ENCODE data around the gene IFT74.

The IFT74 gene

DNA sequence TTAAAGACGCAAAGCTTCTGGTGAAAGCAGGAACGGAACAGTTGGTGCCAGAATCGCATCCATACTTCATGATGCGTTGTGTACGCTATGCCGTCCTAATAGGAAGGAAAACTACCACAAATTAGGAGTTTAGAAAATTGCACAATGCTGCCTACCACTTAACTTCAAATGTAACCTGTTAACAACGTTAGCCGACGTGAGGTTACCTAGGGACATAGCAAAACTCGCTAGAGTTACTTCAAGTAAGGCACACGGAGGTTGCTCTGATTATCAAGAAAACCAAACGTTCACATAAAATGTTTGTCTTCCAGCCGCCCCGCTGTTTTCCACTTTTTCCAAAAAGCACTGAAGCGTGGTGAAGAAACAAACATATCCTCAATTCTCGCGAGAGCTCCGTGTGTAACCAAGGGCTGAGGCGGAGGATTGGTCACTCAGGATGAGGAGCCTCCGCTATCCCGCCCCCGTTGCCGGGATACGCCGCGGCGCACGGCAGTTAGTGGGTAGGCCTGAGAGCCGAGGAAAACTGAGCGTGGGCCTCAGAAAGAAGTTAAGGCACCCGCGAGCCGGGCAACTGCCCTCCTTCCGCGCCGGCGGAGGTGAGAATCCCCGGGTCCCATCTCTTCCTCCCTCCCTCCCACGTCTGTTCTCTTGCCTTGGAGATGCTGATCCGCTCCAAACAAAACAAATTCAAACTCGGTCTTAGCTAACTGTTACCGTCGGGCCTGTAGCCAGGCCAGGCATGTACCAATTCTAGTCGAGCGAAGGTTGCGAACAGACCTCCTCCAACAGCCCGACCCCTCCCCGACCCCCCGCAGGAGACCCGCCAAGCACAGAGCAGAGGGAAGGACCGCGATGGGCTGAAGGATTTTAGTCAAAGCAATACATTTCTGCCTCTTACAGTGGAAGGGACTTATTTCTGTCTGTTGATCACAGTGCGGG, at the start of gene IFT74:
TSS of gene IFT74 (plus strand) at position 492 of the 939 bp plus-strand sequence. CDS start 5,556 bp downstream, outside the sequence.
- DNase-seq (ENCODE audit: low spot score): peak; percentile 93

DNA sequence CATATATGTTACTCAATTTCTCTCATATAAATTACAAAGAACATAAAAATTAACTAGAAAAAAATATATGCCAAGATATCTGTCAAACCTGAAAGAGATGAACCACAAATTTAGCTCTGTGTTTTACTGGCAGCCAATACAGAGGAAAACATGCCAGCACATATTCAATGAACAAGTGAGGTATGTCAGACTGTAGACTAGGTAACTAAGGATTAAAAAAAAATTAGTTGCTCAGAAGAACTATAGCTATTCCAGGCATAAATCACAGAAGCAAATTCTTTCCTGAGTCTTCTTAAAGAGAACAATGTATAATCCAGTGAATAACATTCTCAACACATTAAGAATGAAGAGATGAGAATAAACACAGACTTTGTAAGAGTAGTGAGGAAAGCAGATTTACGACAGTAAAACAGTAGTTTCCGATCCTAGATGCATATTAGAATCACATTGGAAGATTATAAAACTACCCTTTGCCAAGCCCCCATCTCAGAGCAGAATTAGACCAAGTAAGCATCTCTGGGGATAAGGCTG, 43.0 kb upstream of the IFT74 start:
- no peak for DNase-seq (ENCODE audit: low spot score)

DNA sequence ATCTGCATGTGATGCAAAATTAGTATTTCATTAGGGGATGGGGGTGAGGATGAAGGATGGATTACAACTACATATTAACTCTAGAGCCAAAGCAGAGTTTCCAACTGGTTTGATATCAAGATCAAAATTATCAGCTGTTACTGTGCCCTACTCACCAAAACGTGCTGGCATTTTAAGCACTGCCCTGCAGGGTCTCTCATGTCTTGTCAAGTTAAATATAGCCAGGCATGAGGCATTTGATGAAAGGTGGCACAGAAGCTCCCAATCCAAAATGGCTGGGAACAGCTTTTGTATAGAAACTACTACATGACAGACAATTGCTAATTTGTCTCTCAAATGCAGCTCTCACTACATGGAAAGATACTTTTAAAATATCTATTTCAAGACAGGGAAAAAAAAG, 36.5 kb upstream of the IFT74 start:
- no peak for DNase-seq (ENCODE audit: low spot score)

DNA sequence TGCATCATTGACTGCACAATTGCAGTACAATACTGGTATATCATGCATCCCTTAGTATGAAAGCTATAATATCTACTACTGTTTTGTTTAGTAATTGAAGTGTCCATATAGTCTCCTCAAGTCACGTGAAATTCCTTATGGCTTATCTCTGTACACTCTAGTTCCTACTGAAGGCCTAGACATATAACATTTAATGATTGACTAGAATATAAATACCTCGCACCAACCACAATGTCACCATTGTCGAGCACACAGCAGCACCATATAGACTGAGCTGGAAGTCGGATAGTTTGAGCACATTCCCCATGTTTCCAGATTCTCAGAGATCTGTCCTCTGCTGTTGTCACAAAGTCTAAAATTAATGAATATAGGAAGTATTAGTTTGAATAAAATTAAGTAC, 30.6 kb upstream of the IFT74 start:
- DNase-seq (ENCODE audit: low spot score): no peak

DNA sequence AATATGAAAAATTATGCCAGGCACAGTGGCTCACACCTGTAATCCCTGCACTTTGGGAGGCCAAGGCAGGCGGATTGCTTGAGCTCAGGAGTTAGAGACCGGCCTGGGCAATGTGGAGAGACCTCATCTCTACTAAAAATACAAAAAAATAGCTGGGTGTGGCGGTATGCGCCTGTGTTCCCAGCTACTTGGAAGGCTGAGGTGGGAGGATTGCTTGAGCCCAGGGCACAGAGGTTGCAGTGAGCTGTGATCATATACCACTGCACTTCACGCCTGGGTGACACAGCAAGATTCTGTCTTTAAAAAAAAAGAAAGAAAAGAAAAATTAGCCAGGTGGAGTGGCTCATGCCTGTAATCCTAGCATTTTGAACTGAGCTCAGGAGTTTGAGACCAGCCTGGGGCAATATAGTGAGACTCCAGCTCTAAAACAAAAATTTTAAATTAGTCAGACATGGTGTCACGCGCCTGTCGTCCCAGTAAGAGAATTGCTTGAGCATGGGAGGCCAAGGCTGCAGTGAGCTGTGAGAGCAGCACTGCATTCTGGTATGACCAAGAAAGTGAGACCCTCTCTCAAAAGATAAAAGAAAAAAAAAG, 27.2 kb upstream of the IFT74 start:
- no peak for DNase-seq (ENCODE audit: low spot score)

DNA sequence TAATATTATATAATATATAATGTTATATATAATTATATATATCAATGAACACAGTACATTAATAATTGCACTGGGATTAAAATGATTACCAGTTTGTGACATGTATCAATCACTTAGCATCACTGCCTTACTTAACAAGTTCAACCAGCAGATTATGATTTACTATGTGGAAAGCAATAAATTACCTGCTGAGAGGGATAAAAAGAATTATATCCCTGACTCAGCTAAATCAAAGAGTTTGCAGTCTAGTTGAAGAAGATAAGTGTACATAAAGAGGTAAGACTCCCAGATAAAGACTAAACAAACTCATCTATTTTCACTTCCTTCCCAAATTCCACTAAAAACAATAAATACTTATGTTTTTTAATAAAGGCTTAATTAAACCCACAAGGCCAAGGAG, 20.4 kb upstream of the IFT74 start:
- DNase-seq (ENCODE audit: low spot score): no peak

DNA sequence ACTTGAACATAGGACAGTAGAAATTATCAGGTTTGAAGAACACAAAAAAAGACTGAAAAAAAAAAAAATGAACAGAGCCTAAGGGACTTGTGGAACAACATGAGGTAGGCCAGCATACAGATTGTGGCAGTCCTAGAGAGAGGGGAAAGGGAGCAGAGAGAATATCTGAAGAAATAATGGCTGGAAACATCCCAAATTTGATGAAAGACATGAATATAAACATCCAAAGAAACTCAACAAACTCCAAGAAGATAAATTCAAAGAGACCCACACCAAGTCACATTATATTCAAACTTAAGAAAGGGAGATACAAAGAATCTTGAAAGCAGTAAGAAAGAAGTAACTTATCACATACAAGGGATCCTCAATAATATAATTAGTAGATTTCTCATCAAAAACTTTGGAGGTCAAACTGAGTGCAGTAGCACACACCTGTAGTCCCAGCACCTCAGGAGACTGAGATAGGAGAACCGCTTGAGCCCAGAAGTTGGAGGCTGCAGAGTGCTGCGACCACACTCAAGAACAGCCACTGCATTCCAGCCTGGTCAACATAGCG, 18.3 kb upstream of the IFT74 start:
- DNase-seq (ENCODE audit: low spot score): no peak

DNA sequence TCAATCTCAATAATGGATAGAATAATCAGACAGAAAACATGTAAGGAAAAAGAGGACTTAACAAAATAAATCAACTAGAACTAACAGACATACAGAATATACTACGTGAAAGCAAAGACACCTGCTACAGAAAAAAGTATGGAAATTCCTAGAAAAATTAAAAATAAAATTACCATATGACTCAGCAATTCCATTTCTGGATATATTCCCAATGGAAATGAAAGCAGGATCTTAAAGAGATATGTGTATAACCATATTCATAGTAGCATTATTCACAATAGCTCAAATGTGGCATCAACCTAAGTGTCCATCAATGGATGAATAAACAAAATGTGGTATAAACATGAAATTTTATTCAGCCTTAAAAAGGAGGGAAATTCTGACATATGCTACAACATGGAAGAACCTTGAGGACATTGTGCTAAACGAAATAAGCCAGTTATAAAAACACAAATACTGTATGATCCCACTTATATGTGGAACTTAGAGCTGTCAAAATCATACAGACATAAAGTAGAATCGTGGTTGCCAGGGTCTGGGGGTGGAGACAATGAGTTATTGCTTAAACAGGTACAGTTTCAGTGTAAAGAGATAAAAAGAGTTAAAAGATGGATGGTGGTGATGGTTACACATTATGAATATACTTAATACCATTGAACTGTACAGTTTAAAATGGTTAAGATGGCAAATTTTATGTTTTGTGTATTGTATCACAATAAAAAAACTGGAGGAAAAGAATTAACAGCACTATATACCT, 16.1 kb upstream of the IFT74 start:
- DNase-seq (ENCODE audit: low spot score): no peak

DNA sequence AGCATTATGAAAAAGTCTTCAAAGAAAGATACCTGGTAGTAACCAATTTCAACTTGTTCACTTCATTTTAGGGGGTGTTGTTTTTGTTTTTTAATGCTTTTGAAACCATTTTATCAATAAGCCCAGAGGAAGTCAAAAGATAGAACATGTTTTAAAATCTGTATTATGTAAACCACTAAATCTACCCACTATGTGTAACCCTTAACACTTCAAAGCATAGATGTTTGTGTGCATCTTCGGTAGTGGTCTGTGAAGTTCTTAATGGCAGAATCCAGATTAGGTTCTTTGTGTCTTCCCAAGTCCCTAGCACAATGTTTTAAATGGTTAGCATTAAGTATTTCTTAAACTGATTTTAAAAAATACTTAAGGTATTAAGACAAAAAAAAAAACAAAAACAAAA, 15.4 kb upstream of the IFT74 start:
- DNase-seq (ENCODE audit: low spot score): no peak

DNA sequence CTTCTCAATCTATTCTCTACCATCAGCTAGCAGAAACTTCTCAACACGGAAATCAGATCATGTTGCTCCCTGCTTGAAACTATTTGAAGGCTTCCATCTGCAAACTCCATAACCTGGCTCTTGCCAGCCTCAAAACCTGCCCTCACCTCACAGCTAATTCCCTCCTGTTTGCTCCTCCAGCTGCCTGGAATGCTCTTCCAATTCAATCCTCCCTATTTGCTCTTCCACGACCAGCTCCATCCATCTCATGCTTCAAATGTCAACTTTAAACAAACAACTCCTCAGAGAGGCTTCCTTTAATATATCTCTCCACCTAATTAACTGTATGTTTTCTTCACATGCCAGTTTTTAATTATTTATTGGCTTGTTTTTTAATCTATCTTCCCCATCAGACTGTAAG, 10.6 kb upstream of the IFT74 start:
- peak; percentile 25 for DNase-seq (ENCODE audit: low spot score)

DNA sequence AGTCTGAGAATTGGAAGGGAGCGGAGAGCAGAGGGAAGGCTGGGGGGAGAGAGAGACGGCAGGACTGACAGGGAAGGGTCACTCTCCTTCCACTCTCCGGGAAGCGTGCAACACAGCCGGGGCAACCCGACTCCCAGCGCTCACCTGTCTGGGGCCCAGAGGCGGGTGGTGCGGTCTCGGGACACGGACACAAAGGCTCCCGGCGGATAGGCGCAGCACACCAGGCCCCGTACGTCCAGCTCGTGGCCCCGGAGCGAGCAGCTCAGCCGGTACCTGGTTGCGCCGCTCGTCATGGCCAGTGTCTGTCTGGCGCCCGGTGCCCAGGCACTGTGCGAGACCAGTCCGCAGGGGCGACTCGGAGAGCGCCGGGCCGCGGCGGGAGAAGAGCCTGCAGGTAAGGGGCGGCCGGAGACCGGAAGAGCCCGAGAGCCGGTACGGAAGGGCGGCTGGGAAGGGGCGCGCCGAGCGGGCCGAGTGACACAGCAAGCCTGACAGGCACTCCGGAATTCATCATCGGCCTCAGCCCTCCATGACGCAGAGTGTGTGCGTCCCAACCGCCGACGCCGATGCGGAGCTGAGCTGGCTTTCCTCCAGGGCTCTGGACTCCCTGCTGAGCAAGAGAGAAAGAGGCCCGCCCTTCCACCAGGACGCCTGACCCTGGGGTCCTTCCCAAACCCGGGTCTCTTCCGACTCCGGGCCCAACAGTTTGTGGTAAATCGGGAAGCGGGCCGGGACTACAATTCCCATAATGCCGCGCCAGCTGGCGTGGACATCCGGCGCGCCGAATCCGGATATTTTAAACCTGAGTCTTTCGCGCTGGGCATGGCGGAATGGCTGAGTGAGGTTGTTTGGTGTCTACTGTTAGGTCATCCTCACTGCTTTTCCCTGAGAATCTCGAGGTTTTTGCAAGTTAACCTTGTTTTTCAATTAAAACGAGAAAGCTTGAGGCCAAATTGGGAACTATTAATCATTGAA, 9.2 kb upstream of the IFT74 start, which contains the start of gene PLAA:
TSS of gene PLAA (minus strand) at position 490 of the 975 bp plus-strand sequence. CDS start at position 293, 197 bp downstream.
- peak; percentile 91 for DNase-seq (ENCODE audit: low spot score)

DNA sequence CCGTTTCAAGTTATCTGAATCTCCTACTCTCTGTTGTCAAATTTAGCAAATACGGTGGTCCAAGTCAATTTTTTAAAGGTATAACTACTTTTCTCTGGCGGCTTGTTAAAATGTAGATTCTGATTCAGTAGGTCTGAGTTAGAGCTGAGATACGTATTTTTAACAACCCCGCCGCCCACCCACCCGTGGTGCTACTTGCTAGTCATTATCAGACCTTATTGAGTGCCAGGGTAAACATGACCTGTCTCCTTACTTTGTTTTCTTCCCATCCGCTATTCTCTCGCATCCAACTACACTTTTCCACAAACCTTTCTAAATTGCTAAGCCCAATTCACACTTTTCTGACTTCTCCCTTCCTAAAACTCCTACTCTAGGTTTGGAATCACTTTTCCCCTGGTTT, 8.5 kb upstream of the IFT74 start:
- DNase-seq (ENCODE audit: low spot score): no peak

DNA sequence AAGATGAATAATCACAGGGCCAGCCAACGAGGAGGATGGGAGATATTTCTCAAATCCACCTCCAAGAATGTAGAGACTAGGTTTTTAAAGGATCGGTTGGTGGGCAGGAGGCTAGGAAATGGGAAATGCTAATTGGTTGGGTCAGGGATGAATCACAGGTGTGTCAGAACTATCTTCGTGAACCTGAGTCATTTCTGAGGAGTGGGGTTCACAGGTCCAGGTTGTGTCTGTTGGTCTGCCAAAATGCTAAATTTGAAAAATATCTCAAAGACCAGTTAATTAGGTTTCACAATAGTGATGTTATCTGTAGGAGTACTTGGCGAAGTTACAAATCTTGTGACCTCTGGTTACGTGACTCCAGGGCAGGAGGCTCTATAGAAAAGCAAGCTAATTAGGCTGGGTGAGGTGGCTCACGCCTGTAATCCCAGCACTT, 6.6 kb upstream of the IFT74 start:
- DNase-seq (ENCODE audit: low spot score): no peak

DNA sequence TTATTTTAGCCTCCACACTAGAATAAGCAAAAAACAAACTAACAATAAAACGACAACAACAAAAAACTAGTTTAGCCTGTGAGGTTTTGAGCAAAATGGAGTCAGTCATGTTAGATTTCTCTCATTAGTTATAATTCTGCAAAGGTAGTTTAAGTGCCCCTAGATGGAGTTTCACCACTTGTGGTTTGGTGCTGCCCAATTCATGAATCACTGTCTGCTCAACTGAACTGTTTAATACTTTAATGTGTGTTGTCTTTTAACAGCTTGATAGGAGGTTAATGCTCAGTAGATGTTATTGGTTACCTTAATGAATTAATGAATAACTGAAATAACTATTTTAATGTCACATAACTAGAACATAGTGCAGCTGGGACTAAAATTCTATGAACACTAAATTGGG, 5.7 kb upstream of the IFT74 start:
- DNase-seq (ENCODE audit: low spot score): no peak

DNA sequence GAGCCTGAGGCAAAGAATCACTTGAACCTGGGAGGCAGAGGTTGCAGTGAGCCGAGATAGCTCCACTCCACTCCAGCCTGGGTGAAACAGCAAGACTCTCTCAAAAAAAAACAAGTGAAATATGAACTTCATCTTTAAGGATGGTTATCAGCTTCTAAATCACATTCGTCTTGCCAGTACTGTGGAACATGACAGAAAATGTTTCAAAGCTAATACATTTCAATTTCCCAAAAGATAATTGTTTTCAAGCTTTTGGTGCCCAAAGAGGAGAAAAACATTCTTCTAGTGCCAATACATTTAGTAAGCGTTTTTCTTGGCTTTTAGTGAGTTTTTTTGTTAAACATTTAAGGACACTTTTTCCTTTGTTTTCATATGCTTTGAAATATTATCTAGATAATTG, 4.4 kb upstream of the IFT74 start:
- no peak for DNase-seq (ENCODE audit: low spot score)

DNA sequence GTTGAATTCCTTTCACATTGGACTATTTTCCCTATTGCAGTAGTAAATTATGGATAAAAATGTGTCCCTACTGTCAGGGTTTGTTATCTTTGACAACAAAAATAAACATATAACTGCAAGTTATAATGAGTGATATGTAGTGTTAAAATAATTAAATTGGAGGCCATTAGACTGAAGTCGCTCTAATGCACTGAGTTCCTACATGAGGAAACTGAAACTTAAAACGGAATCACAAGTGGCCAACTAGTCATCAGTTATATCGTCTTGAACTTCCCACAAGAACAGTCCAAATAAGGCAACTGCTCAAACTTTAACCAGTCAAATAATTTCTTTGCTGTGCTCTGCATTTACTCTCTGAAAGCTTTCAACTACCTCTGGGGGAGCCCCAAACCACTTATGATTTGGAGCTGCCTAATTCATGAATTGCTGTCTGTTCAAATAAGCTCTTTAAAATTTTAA, 2.1 kb upstream of the IFT74 start:
- peak; percentile 58 for DNase-seq (ENCODE audit: low spot score)

DNA sequence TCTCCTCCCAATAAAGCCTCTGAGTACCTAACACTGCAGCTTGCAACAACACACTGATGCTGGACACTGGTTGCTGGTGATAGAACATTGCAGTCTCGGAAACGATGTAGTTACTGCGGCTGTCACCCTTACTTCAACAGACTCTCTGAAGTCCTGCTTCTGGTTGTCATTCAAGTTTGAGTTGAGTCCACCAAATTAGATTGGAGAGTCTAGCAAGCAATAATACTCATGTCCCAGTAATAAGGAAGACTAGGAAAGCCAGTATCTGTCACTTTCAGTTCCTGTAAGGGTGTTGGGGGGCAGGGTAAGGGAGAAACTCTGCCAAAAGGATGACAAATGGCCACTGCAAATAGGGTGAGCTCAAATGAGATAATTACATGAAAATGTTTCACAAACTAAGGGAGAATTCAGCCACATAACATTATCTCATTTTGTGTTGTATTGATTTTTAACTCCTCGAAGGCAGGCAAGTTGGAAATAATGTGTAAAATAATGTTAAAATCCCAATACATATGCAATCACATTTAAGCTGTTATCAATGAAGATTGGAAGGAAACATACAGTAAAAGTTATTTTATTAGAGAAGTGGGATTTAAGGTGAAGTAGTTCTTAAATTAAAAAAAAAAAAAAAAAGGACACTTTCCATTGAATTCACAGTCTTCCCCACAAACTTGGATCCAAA, 849 bp upstream of the IFT74 start:
- peak; percentile 58 for DNase-seq (ENCODE audit: low spot score)

DNA sequence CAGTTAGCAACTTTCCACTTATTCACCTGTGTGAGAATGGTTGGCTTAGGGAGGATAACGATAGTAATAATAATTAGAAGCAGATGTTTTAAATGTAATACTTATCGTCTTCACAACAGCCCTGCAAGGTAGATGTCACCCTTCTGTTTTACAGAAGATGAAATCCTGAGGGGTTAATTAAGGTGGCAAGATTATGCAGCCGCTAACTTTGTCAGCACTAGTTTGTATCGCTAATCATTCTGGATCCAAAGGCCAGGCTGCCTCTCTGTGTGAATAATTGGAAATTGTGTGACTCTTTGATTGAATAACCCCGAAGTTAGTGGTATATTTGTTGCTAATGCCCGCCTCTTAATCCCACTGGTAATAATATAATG, 635 bp downstream of the IFT74 start:
- no peak for DNase-seq (ENCODE audit: low spot score)

DNA sequence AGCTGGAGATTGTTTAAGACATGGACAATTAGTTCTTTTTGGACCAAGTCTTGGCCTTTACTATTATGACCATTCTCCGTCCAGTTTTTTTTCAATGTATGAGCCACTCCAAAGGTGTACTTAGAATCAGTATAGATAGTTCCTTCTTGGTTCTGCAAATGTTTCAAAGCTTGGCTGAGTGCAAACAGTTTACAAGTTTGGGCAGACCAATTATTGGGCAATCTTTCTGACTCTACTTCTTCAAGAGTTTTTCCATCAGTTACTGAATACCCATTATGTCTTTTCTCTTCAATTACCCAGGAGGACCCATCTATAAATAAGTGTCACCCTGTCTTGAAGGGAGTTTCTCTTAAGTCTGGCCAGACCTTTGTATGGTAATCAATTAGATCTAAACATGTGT, 15.5 kb downstream of the IFT74 start:
- no peak for DNase-seq (ENCODE audit: low spot score)

DNA sequence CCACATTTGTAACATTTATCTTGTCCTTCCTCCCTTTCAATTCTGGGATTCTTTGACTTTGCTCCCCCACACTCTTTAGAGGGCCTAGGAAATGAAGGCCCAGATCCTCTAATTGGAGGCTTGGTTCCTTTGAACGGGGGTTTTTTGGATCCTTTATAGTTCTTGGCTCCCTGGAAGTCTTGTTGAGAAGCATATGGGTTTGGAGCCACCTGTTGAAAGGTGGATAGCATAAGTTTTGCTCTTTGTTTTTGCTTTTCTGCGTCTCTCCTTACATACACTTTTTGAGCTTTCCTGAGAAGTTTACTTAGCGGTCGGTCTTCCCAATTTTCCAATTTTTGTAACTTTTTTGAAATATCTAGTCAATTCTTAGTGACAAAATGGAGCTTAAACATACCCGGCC, 17.8 kb downstream of the IFT74 start:
- no peak for DNase-seq (ENCODE audit: low spot score)

Measured in NAMALWA (cell line).